ENCODE measurements around the gene CEP128. TPM values are rescaled to one million over a fixed set of nuclear protein-coding genes. Genes with fewer than 3 reads are reported as not detected.

Gene CEP128
- total RNA-seq, 1 experiment from 2014 or later, result 28.3 TPM

DNA sequence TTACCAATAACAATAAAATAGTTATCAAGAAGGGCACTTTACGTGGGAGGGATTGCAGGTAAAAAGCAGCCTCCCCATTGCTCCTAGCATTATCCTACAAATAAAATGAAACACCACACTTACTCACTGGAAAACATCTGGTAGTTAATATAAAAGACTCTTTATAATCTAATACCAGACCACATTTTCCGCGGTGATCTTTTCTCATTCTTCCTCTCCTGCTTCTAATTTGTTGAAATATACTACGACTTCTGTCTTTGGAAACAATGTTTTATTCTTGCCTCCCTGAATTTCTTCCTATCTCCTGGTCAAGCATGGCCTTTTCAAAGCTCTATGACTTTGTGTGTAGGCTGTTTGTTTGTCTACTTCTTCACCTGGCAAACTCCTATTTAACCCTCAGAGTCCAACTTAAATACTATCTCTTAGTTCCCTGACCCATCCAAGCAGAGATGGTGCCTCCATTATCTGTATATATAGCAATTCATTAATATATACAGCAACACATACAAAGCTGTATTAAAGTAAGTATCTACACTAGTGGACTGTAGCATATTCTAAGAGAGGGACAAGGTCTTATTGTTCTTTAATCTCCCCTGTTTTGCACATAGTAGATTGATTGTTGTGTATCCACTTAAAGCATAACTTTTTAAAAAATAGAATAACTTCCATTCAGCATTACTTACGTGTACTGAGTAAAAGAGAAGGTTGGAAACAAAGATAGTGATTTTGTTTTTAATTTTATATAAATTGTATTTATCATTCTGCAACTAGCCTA is 228.3 kb downstream of the CEP128 start:
- Histone ChIP-seq H3K9ac (ENCODE audit: low read length) (no peak overlapping the region), H3K9me2 (replicated peaks; ENCODE audit: insufficient read depth, low read length) (no peaks in the 10 kb centered on the region), H3K4me2 (ENCODE audit: low read depth, low read length, poor library complexity, severe bottlenecking) (no peak overlapping the region), H2AFZ (ENCODE audit: low read length) (no peak overlapping the region), H3K9me3 (ENCODE audit: low read length) (no peaks in the 10 kb centered on the region), H3K27ac (ENCODE audit: low read length) (no peak overlapping the region), H3K79me2 (ENCODE audit: low read length) (no peaks in the 10 kb centered on the region), H4K20me1 (ENCODE audit: insufficient read depth, low read depth, low read length) (no peaks in the 10 kb centered on the region), H3K27me3 (ENCODE audit: low read length) (no peaks in the 10 kb centered on the region), H3K4me3 (ENCODE audit: low read length) (no peak overlapping the region), H3K4me1 (ENCODE audit: low read length) (0 out of 2 replicates have a peak, but pooled peaks cover 7% of the 10 kb centered on the region), H3K36me3 (ENCODE audit: insufficient read depth, low read length) (no peaks in the 10 kb centered on the region)
- no peak for DNase-seq

DNA sequence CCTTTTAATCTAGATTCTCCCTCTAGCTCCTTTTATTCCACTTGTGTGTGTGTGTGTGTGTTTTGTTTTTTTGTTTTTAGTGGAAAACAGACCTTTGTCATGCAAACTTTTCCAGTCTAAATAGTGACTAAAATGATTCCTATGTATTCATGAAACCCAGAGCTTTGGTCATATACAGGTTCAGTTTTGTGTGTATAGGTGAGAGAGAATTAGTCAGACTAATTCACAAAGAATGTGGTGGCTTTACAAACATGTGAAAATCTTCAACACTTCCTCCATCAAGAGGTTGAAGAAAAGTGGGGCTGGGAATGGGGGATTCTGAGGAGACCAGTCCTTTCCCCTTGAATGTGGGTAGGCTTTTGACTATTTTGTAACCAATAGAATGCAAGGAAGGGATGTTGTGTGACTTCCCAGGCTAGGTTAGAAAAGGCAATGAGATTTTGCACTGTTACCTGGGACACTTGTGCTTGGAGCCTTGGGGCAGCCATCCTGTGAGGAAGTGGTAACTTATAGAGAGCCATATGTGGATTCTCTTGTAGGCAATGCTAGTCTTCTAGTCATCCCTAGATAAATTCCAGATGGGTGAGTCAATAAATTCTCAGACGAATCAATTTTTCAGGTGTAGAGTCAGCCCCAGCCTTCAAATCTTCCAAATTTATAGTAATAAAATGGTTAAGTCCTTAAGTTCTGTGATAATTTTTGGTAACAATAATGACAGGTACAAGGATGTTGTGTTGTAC is 236.1 kb downstream of the CEP128 start:
- Histone ChIP-seq H3K4me1 (ENCODE audit: low read length) (no peaks in the 10 kb centered on the region), H3K4me3 (ENCODE audit: low read length) (no peak overlapping the region), H3K9ac (ENCODE audit: low read length) (no peak overlapping the region), H3K9me3 (ENCODE audit: low read length) (no peaks in the 10 kb centered on the region), H4K20me1 (ENCODE audit: insufficient read depth, low read depth, low read length) (no peaks in the 10 kb centered on the region), H2AFZ (ENCODE audit: low read length) (no peak overlapping the region), H3K36me3 (ENCODE audit: insufficient read depth, low read length) (no peaks in the 10 kb centered on the region), H3K4me2 (ENCODE audit: low read depth, low read length, poor library complexity, severe bottlenecking) (no peak overlapping the region), H3K27ac (ENCODE audit: low read length) (no peak overlapping the region), H3K9me2 (replicated peaks; ENCODE audit: insufficient read depth, low read length) (no peaks in the 10 kb centered on the region; the same call in 1 of the 2 replicates), H3K27me3 (ENCODE audit: low read length) (no peaks in the 10 kb centered on the region), H3K79me2 (ENCODE audit: low read length) (no peaks in the 10 kb centered on the region)
- DNase-seq, result no peak

DNA sequence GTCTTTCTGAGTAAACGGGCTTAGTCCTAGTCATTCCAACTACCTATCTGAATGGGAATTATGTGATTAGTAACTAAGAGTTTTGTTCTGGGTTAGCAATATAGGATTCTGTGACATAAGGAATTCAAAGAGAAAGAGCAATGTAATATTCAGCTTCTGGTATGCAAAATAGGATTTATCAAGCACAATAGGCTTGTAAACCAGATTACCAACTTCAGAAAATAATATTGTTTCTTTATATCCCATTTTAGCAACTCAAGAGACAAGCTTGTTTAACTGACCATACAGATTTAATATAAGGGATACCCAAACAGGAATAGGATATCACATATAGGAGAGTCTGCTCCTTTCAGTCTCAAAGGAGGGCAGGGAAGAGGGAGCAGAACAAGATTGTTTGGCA is 240.9 kb downstream of the CEP128 start:
- H2AFZ ChIP-seq (ENCODE audit: low read length), result no peak overlapping the region
- H3K4me2 ChIP-seq (ENCODE audit: low read depth, low read length, poor library complexity, severe bottlenecking), result no peak overlapping the region
- H3K27me3 ChIP-seq (ENCODE audit: low read length), result no peaks in the 10 kb centered on the region
- no peaks in the 10 kb centered on the region for H3K36me3 ChIP-seq (ENCODE audit: insufficient read depth, low read length)
- no peak for DNase-seq
- no peak overlapping the region for H3K4me3 ChIP-seq (ENCODE audit: low read length)
- no peak overlapping the region for H3K9ac ChIP-seq (ENCODE audit: low read length)
- H3K9me2 ChIP-seq (replicated peaks; ENCODE audit: insufficient read depth, low read length), result no peaks in the 10 kb centered on the region; the same call in 1 of the 2 replicates
- H3K4me1 ChIP-seq (ENCODE audit: low read length), result no peaks in the 10 kb centered on the region
- H3K79me2 ChIP-seq (ENCODE audit: low read length), result no peaks in the 10 kb centered on the region
- H3K27ac ChIP-seq (ENCODE audit: low read length), result no peak overlapping the region
- no peaks in the 10 kb centered on the region for H4K20me1 ChIP-seq (ENCODE audit: insufficient read depth, low read depth, low read length)
- H3K9me3 ChIP-seq (ENCODE audit: low read length), result no peaks in the 10 kb centered on the region

DNA sequence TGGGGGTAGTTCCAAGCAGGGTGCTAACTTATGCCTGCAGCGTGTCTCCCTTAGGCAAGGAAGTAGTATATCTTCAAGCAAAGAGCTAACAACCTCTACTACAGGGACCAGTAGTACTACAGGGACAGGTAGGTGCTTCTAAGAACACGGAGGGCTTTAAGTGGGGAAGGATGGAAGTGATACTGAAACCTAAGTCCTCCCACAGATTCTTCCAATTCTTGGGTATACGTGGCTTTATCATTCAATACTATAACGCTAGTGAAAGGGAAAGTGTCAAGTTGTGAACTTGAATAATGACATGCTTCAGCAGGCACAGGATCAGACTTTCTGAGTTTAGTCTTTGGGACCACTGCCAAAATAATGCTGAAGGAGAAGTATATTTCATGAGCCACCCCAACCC is 241.7 kb downstream of the CEP128 start:
- Histone ChIP-seq H3K27me3 (ENCODE audit: low read length) (no peaks in the 10 kb centered on the region), H3K9ac (ENCODE audit: low read length) (no peak overlapping the region), H3K79me2 (ENCODE audit: low read length) (no peaks in the 10 kb centered on the region), H3K9me2 (replicated peaks; ENCODE audit: insufficient read depth, low read length) (no peaks in the 10 kb centered on the region; the same call in 1 of the 2 replicates), H2AFZ (ENCODE audit: low read length) (no peak overlapping the region), H3K27ac (ENCODE audit: low read length) (no peak overlapping the region), H3K36me3 (ENCODE audit: insufficient read depth, low read length) (no peaks in the 10 kb centered on the region), H3K9me3 (ENCODE audit: low read length) (no peaks in the 10 kb centered on the region), H3K4me1 (ENCODE audit: low read length) (no peaks in the 10 kb centered on the region), H3K4me3 (ENCODE audit: low read length) (no peak overlapping the region), H3K4me2 (ENCODE audit: low read depth, low read length, poor library complexity, severe bottlenecking) (no peak overlapping the region), H4K20me1 (ENCODE audit: insufficient read depth, low read depth, low read length) (no peaks in the 10 kb centered on the region)
- DNase-seq, result no peak

DNA sequence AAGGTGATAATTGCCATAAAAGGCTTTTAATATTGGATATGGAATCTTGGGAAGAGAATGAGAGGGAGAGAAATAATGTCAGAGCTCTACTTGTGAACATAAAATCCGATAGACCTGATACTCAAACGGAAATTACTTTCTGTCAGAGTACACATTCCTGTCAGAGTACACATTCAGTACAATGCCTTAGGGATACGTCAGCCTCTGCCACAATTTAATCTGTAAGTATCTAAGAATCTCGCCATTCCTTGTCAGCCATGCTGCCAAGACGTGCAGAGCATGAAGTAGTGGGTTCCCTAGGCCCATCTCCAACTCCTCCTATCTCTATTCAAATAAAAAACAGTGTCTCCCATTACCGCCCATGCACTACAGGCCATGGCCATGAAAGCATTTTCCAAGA is 242.6 kb downstream of the CEP128 start:
- Histone ChIP-seq H3K4me3 (ENCODE audit: low read length) (no peak overlapping the region), H3K36me3 (ENCODE audit: insufficient read depth, low read length) (no peaks in the 10 kb centered on the region), H4K20me1 (ENCODE audit: insufficient read depth, low read depth, low read length) (no peaks in the 10 kb centered on the region), H3K27me3 (ENCODE audit: low read length) (no peaks in the 10 kb centered on the region), H2AFZ (ENCODE audit: low read length) (no peak overlapping the region), H3K9me3 (ENCODE audit: low read length) (no peaks in the 10 kb centered on the region), H3K4me1 (ENCODE audit: low read length) (no peaks in the 10 kb centered on the region), H3K4me2 (ENCODE audit: low read depth, low read length, poor library complexity, severe bottlenecking) (no peak overlapping the region), H3K9me2 (replicated peaks; ENCODE audit: insufficient read depth, low read length) (no peaks in the 10 kb centered on the region; the same call in 1 of the 2 replicates), H3K27ac (ENCODE audit: low read length) (no peak overlapping the region), H3K9ac (ENCODE audit: low read length) (no peak overlapping the region), H3K79me2 (ENCODE audit: low read length) (no peaks in the 10 kb centered on the region)
- no peak for DNase-seq

DNA sequence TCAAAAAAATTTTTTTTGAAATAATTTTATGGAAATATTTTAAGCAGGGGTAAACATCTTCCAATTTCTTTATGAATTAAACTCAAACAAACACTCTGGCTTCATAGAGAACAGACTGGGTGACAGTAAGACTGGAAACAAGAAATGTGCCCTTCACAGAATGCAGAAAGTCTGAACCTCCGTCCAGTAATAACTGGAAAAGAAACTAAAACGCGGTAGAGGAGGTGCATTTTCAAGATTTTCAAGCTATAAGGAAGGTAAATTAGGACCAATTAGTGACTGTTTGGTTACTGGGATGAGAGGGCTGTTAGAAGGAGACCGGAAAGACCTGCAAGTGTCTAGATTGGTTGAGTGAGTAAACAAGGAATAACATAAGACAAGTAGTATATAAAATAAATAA is 245.7 kb downstream of the CEP128 start:
- Histone ChIP-seq H3K27me3 (ENCODE audit: low read length) (no peaks in the 10 kb centered on the region), H3K27ac (ENCODE audit: low read length) (no peak overlapping the region), H3K9ac (ENCODE audit: low read length) (no peak overlapping the region), H2AFZ (ENCODE audit: low read length) (no peak overlapping the region), H3K36me3 (ENCODE audit: insufficient read depth, low read length) (no peaks in the 10 kb centered on the region), H3K4me1 (ENCODE audit: low read length) (no peaks in the 10 kb centered on the region), H3K4me3 (ENCODE audit: low read length) (no peak overlapping the region), H3K9me2 (replicated peaks; ENCODE audit: insufficient read depth, low read length) (no peaks in the 10 kb centered on the region), H4K20me1 (ENCODE audit: insufficient read depth, low read depth, low read length) (no peaks in the 10 kb centered on the region), H3K4me2 (ENCODE audit: low read depth, low read length, poor library complexity, severe bottlenecking) (no peak overlapping the region), H3K9me3 (ENCODE audit: low read length) (no peaks in the 10 kb centered on the region), H3K79me2 (ENCODE audit: low read length) (no peaks in the 10 kb centered on the region)
- no peak for DNase-seq

DNA sequence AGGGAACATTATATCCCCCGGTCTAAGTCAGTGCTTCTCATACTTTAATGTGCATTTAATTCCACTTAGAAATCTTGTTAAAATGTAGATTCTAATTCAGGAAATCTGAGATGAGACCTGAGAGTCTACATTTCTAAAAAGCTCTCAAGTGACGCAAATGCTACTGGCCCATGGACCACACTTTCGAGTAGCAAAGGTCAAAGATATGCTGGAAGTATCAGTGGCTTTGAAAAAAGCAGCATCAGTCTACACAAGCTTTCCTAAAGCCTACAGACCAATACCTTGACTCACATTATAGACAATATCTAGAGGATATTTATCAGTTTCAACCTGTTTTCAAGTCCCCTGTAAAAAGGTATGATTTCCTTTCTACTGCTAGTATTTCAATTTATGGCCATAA is 248.6 kb downstream of the CEP128 start:
- Histone ChIP-seq H3K9me3 (ENCODE audit: low read length) (no peaks in the 10 kb centered on the region), H3K9ac (ENCODE audit: low read length) (no peak overlapping the region)

DNA sequence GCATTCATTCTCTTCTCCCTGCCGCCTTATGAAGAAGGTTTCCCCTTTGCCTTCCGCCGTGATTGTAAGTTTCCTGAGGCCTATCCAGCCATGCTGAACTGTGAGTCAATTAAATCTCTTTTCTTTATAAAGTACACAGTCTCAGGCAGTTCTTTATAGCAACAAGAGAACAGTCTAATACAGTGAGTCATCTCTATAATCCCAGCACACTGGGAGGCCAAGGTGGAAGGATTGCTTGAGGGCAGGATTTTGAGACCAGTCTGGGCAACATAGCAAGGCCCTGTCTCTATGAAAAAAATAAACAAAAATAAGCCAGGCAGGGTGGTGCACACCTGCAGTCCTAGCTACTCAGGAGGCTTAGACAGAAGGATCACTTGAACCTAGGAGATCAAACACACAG is 259.9 kb downstream of the CEP128 start:
- no peak overlapping the region for H2AFZ ChIP-seq (ENCODE audit: low read length)
- H3K9me3 ChIP-seq (ENCODE audit: low read length), result peaks cover 27% of the 10 kb centered on the region
- no peak overlapping the region for H3K4me2 ChIP-seq (ENCODE audit: low read depth, low read length, poor library complexity, severe bottlenecking)
- no peaks in the 10 kb centered on the region for H3K4me1 ChIP-seq (ENCODE audit: low read length)
- no peak overlapping the region for H3K27ac ChIP-seq (ENCODE audit: low read length)
- no peak overlapping the region for H3K4me3 ChIP-seq (ENCODE audit: low read length)
- H4K20me1 ChIP-seq (ENCODE audit: insufficient read depth, low read depth, low read length), result no peaks in the 10 kb centered on the region
- no peaks in the 10 kb centered on the region for H3K9me2 ChIP-seq (replicated peaks; ENCODE audit: insufficient read depth, low read length)
- no peak for DNase-seq
- no peak overlapping the region for H3K9ac ChIP-seq (ENCODE audit: low read length)
- 0 out of 2 replicates have a peak, but pooled peaks cover 3% of the 10 kb centered on the region for H3K36me3 ChIP-seq (ENCODE audit: insufficient read depth, low read length)
- no peaks in the 10 kb centered on the region for H3K27me3 ChIP-seq (ENCODE audit: low read length)
- H3K79me2 ChIP-seq (ENCODE audit: low read length), result 0 out of 2 replicates have a peak, but pooled peaks cover 5% of the 10 kb centered on the region

More for the DNA sequence above, 248.6 kb downstream of the CEP128 start:
- Histone ChIP-seq H3K27ac (ENCODE audit: low read length) (no peak overlapping the region), H3K4me1 (ENCODE audit: low read length) (no peaks in the 10 kb centered on the region), H4K20me1 (ENCODE audit: insufficient read depth, low read depth, low read length) (no peaks in the 10 kb centered on the region), H3K36me3 (ENCODE audit: insufficient read depth, low read length) (no peaks in the 10 kb centered on the region), H2AFZ (ENCODE audit: low read length) (no peak overlapping the region), H3K4me3 (ENCODE audit: low read length) (no peak overlapping the region), H3K27me3 (ENCODE audit: low read length) (no peaks in the 10 kb centered on the region), H3K9me2 (replicated peaks; ENCODE audit: insufficient read depth, low read length) (no peaks in the 10 kb centered on the region), H3K79me2 (ENCODE audit: low read length) (no peaks in the 10 kb centered on the region), H3K4me2 (ENCODE audit: low read depth, low read length, poor library complexity, severe bottlenecking) (no peak overlapping the region)
- no peak for DNase-seq
